AG09309 (cell line): ENCODE results near the gene ATRNL1.

ENCODE experiments used
- DNase-seq: peaks from one replicate; pipeline ENCODE4 v3.0.0-alpha.2; 2010; ENCODE audit warnings: low read depth
- H3K4me3 ChIP-seq: 2 replicates; pipeline ENCODE4 v1.5.1; 2011; ENCODE audit warnings: mild to moderate bottlenecking, low read depth, low read length, moderate library complexity; ENCODE audit not compliant: control insufficient read depth
- TF ChIP-seq, protein P1 (sequence below): IDR thresholded peaks from 2 replicates; pipeline ENCODE4 v1.5.1; 2011; ENCODE audit warnings: mild to moderate bottlenecking, low read depth, low read length, inconsistent platforms; ENCODE audit not compliant: insufficient read depth, control insufficient read depth; ENCODE audit errors: missing control alignments

The ATRNL1 gene

DNA sequence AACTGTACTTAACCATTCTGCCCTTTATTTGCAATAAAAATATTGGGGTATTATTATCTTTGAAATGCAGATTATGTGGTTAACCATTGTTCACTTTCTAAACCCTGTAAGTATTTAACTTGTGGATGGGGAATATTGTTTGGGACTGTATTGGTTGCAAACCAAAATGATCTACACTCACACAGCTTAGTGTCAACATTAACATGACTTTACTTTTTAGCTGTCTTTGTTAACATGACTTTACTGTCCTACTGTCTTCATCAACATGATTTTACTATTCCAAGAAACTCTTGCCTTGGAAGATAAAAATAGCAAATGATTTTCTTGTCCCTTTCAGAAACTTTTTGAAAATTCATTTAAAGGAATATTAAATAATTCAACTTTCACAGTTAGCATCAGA is 708.3 kb downstream of the ATRNL1 start:
- TF ChIP-seq, protein P1, sequence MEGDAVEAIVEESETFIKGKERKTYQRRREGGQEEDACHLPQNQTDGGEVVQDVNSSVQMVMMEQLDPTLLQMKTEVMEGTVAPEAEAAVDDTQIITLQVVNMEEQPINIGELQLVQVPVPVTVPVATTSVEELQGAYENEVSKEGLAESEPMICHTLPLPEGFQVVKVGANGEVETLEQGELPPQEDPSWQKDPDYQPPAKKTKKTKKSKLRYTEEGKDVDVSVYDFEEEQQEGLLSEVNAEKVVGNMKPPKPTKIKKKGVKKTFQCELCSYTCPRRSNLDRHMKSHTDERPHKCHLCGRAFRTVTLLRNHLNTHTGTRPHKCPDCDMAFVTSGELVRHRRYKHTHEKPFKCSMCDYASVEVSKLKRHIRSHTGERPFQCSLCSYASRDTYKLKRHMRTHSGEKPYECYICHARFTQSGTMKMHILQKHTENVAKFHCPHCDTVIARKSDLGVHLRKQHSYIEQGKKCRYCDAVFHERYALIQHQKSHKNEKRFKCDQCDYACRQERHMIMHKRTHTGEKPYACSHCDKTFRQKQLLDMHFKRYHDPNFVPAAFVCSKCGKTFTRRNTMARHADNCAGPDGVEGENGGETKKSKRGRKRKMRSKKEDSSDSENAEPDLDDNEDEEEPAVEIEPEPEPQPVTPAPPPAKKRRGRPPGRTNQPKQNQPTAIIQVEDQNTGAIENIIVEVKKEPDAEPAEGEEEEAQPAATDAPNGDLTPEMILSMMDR = no peak
- DNase-seq = no peak
- H3K4me3 ChIP-seq = no peak overlapping the region

- TF ChIP-seq, protein P1 = no peak
- no peak for DNase-seq
- no peak overlapping the region for H3K4me3 ChIP-seq
Observed at GRCh38 chr10:115801992-115802391, 708.8 kb downstream of the ATRNL1 start.

- H3K4me3 ChIP-seq = no peak overlapping the region
- DNase-seq = no peak
- TF ChIP-seq, protein P1 = no peak
Observed at GRCh38 chr10:115802911-115803310, 709.7 kb downstream of the ATRNL1 start.

DNA sequence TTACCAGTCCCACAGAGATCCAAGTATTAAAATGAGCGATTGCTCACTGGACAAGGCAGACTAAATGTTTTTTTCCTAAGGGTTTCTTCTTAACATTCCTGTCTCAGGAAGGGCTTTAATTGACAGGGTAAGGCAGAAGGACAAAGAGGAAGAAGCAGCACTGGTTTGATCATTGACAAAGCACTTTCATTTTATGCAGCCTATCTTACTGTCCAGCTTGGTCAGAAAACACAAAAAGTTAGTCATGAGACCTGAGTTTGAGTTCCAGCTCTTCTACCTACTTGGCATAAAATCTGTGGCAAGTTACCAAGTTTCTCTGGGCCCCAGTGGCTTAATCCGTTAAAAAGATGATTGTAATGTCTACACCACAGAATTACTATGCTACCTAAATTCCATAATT is 721.4 kb downstream of the ATRNL1 start:
- TF ChIP-seq, protein P1 = no peak
- no peak overlapping the region for H3K4me3 ChIP-seq
- no peak for DNase-seq

DNA sequence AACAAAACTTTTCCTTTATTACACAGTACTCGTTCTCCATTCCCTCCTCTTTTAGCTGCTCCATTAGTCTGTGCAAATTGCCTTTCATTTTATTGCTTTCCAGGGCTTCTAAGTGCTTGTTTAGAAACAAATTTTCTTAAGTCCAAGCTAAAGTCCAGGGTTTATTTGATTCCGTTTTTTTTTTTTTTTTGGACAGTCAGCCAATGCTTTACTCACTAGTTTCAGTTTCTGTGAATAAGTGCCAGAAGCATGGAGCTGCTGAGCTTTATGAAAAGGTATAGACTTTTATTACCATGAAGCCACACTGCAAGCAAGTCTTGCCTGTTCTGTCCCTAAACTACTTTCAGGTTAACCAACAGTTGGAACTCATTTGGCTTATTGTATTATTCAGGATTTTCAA is 724.8 kb downstream of the ATRNL1 start:
- H3K4me3 ChIP-seq = no peak overlapping the region; the same call in none of the 2 replicates
- TF ChIP-seq, protein P1 = no peak
- no peak for DNase-seq

DNA sequence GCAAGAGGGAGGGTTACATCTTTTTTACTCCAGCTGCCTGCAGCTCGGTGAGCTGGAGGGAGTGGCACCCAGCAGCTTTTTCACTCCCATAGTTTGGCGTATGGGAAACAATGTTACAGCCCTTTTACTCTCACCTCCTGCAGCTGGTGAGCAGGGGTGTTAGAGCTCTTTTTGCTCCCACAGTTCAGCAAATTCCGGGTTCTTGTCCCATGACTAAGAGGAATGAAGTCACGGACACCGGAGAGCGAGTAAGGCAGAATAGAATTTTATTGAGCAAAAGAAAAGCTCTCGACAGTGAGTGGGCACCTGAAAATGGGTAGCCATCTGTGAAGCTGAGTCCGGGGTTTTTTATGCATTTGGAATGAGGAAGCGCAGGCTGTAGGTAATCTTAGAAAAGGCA is 733.2 kb downstream of the ATRNL1 start:
- TF ChIP-seq, protein P1 = no peak
- no peak for DNase-seq
- no peak overlapping the region for H3K4me3 ChIP-seq
